NCI-H187 treated with DMSO at 0.1 percent for 48 hours (cell line): ENCODE data around the gene TRIM17.

Experiments
- DNase-seq: peaks from one replicate; lab custom pipeline; 2025; lab: John Stamatoyannopoulos, UW

Gene TRIM17

DNA sequence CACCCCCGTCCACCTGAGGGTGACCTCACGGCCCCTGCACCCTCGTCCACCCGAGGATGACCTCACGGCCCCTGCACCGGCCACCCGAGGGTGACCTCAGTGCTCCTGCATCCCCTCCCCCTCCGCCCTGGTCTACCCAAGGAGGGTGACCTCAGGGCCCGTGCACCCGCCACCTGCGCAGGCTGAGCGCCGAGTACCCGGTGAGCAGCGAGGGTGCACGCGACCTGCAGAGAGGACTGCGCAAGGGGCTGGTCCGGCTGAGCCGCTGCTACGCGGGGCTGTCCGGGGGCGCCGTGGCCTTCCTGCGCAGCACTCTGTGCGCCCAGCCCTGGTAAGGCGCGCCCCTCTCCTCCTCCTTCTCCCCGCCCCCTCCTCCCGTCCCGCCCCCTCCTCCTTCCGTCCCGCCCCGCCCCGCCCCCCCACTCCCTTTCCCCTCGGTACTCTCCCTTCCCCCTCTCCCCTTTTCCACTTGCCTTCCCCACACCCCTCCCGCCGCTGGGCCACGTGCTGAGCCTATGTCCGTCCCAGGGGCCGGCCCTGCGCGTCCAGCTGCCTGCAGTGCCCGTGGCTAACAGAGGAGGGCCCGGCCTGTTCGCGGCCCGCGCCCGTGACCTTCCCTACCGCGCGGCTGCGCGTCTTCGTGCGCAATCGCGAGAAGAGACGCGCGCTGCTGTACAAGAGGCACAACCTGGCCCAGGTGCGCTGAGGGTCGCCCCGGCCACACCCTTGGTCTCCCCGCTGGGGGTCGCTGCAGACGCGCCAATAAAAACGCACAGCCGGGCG is 38.4 kb downstream of the TRIM17 start:
- DNase-seq, result no peak

DNA sequence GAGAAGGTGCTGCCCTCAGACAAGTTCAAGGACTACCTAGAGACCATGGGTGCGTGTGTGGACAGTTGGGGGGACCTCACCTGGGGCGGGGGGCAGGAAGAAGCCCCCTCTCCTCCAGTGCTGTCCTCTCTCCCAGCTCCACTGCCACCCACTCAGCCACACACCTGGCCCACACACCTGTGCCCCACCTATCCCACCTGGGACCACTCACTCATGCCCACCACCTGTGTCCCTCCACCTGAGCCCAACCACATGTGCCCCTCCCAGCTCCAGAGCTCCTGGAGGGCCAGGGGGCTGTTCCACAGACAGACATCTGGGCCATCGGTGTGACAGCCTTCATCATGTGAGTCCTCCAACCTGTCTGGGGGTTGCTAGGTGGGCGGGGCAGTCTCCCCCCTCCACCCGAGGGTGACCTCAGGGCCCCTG is 39.0 kb downstream of the TRIM17 start:
- no peak for DNase-seq

DNA sequence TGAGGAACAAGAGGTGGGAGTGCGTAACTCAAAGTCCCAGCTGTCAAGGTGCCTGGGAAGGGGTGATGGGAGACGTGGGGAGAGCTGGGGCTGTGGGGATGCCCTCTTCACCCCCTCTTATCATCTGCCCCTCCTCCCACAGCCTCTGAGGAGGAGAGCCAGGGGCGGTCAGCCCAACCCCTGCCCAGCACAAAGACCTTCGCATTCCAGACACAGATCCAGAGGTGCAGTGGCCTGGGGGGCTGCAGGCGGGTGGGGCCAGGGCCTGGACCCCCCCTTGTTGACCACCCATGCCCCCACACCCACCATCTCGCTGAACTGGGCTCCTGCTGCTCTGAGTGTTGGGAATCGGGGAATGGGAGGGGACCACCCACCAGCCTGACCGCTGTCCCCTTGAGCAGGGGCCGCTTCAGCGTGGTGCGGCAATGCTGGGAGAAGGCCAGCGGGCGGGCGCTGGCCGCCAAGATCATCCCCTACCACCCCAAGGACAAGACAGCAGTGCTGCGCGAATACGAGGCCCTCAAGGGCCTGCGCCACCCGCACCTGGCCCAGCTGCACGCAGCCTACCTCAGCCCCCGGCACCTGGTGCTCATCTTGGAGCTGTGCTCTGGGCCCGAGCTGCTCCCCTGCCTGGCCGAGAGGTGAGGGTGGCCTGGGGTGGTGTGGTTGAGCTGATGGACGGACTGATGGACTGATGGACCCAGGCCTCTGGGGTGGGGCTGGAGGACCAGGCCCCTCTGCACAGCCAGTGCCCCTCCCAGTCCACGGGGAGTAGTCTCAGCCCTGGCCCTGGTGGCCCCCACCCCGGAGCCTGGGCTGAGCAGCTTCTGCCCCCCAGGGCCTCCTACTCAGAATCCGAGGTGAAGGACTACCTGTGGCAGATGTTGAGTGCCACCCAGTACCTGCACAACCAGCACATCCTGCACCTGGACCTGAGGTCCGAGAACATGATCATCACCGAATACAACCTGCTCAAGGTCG is 39.7 kb downstream of the TRIM17 start:
- no peak for DNase-seq

GRCh38 chr1:228376262-228376628 is 40.4 kb downstream of the TRIM17 start:
- no peak for DNase-seq

DNA sequence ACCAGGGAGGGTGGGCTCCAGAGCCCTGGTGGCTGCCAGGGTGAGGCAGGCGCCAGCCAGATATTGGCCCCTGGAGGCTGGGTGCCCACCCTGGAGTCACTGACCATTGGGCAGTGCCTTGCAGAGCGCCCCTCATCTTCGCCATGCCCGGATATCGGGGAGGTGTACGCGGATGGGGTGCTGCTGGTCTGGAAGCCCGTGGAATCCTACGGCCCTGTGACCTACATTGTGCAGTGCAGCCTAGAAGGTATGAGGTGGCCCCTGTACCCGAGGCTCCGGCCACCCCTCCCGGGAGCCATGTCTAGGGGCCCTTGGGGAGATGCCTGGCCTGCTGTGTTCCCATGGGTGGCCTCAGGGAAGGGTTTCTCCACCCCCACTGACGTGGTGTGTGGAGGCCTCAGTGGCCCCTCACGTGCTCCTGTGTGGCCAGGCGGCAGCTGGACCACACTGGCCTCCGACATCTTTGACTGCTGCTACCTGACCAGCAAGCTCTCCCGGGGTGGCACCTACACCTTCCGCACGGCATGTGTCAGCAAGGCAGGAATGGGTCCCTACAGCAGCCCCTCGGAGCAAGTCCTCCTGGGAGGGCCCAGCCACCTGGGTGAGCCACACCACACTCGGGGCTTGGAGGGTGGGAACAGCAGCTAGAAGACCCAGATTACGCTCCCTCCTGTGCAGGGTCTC is 40.9 kb downstream of the TRIM17 start:
- DNase-seq, result no peak

GRCh38 chr1:228374711-228375577 is 41.7 kb downstream of the TRIM17 start:
- no peak for DNase-seq

DNA sequence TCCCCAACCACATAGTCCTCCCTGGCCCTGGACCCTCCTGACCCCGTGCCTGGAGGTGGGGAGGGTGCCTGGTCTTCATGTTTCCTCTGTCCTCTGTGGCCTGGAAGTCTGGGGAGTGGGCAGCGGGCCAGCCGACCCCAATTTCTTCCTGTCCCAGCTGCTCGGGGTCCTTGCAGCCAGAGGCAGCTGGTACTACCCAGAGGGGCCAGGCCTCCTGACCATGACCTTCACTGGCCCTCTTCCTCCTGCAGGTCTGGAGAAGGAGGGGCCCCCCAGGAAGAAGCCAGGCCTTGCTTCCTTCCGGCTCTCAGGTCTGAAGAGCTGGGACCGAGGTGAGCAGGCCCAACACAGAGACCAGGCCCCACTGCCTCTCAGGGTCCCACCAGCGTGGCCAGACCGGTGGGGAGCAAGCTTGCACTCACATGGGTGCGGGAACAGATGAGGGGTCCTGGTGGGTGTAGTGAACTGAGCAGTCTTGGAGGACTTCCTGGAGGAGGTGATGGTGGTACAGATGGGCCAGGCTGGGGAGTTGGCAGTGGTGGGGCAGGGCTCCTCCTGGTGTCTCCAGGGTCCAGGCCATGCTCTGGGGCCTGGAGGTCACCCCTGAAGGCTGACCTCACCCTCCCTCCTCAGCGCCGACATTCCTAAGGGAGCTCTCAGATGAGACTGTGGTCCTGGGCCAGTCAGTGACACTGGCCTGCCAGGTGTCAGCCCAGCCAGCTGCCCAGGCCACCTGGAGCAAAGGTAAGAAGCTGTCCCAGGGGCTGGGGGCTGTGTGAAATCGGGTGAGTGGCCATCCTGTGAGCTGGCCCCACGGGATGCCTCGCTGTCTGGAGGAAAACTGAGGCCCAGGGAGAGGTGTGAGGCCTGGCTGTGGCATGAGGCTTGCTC is 42.7 kb downstream of the TRIM17 start:
- DNase-seq, result no peak

GRCh38 chr1:228373004-228373680 is 43.5 kb downstream of the TRIM17 start:
- no peak for DNase-seq

DNA sequence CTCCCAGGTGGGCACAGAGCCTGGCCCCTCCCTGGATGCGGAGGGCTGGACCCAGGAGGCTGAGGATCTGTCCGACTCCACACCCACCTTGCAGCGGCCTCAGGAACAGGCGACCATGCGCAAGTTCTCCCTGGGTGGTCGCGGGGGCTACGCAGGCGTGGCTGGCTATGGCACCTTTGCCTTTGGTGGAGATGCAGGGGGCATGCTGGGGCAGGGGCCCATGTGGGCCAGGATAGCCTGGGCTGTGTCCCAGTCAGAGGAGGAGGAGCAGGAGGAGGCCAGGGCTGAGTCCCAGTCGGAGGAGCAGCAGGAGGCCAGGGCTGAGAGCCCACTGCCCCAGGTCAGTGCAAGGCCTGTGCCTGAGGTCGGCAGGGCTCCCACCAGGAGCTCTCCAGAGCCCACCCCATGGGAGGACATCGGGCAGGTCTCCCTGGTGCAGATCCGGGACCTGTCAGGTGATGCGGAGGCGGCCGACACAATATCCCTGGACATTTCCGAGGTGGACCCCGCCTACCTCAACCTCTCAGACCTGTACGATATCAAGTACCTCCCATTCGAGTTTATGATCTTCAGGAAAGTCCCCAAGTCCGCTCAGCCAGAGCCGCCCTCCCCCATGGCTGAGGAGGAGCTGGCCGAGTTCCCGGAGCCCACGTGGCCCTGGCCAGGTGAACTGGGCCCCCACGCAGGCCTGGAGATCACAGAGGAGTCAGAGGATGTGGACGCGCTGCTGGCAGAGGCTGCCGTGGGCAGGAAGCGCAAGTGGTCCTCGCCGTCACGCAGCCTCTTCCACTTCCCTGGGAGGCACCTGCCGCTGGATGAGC is 44.3 kb downstream of the TRIM17 start:
- DNase-seq, result no peak

GRCh38 chr1:228371741-228372182 is 44.9 kb downstream of the TRIM17 start:
- DNase-seq, result no peak

DNA sequence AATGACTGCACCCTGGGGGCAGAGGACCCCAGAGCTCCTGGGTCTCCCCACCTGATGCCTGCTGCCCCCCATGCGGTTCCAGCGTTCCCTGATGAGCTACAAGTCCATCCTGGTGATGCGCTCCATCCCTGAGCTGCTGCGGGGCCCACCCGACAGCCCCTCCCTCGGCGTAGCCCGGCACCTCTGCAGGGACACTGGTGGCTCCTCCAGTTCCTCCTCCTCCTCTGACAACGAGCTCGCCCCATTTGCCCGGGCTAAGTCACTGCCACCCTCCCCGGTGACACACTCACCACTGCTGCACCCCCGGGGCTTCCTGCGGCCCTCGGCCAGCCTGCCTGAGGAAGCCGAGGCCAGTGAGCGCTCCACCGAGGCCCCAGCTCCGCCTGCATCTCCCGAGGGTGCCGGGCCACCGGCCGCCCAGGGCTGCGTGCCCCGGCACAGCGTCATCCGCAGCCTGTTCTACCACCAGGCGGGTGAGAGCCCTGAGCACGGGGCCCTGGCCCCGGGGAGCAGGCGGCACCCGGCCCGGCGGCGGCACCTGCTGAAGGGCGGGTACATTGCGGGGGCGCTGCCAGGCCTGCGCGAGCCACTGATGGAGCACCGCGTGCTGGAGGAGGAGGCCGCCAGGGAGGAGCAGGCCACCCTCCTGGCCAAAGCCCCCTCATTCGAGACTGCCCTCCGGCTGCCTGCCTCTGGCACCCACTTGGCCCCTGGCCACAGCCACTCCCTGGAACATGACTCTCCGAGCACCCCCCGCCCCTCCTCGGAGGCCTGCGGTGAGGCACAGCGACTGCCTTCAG is 45.5 kb downstream of the TRIM17 start:
- no peak for DNase-seq

DNA sequence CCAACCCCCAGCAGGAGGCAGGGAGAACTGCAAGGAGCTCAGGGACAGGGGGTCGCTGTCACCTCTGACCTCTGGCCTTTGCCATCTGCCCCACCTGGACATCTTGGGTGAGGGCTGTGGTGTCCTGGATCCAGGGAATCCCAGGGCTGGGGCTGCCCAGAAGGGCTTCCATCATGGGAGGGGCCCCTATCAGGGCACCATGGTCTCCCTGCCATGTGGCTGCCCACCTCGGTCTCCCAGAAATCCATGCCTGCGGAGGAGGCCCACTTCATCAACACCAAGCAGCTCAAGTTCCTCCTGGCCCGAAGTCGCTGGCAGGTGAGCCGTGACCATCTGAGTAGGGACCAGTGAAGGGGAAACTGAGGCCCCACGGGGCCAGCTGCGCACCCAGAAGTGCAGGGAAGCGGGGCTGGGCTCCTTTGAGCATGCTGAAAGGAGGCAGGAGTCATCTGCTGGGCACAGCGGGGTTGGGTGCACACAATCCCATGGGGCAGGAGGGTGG is 46.2 kb downstream of the TRIM17 start:
- DNase-seq, result no peak

- no peak for DNase-seq
Measured at GRCh38 chr1:228369608-228370438, 46.8 kb downstream of the TRIM17 start.

DNA sequence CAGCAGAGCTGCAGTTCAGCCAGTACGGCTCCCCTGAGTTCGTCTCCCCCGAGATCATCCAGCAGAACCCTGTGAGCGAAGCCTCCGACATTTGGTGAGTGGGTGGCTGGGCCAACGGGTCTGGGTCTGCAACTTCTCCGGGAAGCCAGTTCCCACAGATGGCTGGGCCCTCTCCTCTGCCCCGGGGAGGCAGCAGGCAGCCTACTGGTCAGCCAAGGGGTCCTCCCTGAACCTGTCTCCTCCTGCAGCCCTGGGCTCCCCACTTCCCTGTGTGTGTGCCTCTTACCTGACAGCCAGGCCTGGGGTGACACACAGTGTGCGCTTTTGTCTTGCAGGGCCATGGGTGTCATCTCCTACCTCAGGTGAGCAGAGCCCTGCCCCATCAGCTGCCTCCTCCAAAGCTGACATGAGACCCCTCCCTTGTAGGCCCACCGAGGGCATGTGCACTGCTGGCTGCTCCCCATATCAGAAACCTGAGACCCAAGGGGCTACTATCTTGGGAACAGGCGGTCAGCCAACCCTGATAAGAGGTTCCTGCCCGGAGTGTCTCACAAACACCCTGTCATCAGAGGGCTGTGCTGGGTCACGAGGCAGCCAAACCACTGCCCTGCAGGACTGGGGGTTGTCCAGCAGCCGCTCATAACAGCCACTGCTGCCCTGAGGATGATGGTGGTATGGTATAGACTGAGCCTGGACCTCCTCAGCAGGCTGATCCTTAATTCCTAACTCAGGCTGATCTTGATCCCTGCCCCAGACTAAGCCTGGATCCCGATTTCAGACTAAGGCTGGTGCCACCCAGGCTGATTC is 47.7 kb downstream of the TRIM17 start:
- DNase-seq, result no peak

GRCh38 chr1:228367798-228368791 is 48.6 kb downstream of the TRIM17 start:
- DNase-seq, result no peak
